SK-N-MC (cell line): Measurements from ENCODE around the gene AHCYL1.
A peak's percentile ranks its signal among the peaks of the same experiment; 100 is the strongest.

Experiments
- DNase-seq: peaks from one replicate; pipeline ENCODE4 v3.0.0-alpha.2; 2011; ENCODE audit warnings: low read depth, low spot score
- H3K27ac ChIP-seq: fragments of 200-600 bp; sonication (generic); 2 replicates; pipeline ENCODE4 v1.5.1; 2016; ENCODE audit warnings: mixed run types
- H3K36me3 ChIP-seq: fragments of 200-600 bp; sonication (generic); 2 replicates; pipeline ENCODE4 v1.6.1; 2017; ENCODE audit warnings: antibody characterized with exemption, low read length, mixed read lengths; ENCODE audit not compliant: insufficient read depth
- H3K4me3 ChIP-seq: fragments of 200-600 bp; sonication (generic); 2 replicates; pipeline ENCODE4 v1.5.1; 2016
- H3K9ac ChIP-seq: fragments of 200-600 bp; sonication (generic); 2 replicates; pipeline ENCODE4 v1.8.0; 2017; ENCODE audit warnings: mixed run types, mixed read lengths; ENCODE audit not compliant: insufficient read length
- H3K9me3 ChIP-seq: fragments of 200-600 bp; sonication (generic); 2 replicates; pipeline ENCODE4 v1.6.1; 2017; ENCODE audit warnings: low read depth, mild to moderate bottlenecking, antibody characterized with exemption, low read length, moderate library complexity, mixed read lengths
- EZH2 ChIP-seq: fragments of 200-600 bp; sonication (generic); IDR thresholded peaks from one replicate; pipeline ENCODE4 v1.6.1; 2017; ENCODE audit warnings: antibody characterized with exemption
- FOXP2 ChIP-seq: optimal IDR thresholded peaks from 2 replicates; pipeline ENCODE3; 2011; ENCODE audit warnings: mild to moderate bottlenecking, moderate library complexity; ENCODE audit not compliant: insufficient read depth; ENCODE audit errors: extremely low read length, control extremely low read depth
- POLR2AphosphoS5 ChIP-seq: IDR thresholded peaks from 2 replicates; pipeline ENCODE4 v1.6.1; 2012; ENCODE audit warnings: mild to moderate bottlenecking, low read depth, low read length, borderline replicate concordance

The AHCYL1 gene

DNA sequence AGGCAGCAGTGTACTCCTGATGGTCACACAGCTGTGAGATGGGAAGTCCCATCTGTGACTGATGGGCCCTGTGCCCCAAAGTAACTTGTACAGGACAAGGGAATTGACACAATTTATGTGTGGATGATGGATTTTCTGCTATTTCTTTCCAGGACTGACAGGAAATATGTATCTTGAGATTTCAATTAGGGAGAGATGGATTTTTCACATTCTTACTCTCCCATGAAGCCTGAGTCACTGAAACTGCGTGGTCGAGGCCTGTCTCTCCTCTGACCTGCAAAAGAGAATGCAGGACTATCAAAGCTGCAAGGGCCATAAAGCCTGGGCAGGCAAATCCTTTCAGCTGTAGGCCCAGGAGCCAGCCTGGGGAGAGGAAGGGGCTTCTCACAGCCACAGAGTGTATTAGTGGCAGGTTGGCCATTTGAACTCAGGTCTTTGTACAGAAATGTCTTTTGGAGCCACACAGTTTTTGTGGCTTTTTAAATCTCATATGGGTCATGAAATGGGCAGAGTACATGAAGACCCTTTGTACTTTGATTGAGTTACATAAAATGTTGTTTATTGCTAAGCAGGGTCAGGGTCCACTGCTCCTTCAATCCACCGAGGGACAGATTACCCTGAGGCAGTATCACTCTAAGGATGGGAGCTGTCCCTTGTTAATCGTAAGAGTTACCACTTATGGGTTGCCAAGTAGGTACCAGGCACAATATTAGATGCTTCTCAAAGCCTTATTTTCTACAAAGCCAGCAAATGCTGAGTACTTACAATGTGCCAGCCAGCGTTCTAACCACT, 71.1 kb downstream of the AHCYL1 start:
- DNase-seq = no peak
- no peaks in the 10 kb centered on the region for H3K9me3 ChIP-seq
- no peak overlapping the region for H3K4me3 ChIP-seq
- no peak overlapping the region for H3K27ac ChIP-seq
- no peak overlapping the region for H3K9ac ChIP-seq
- H3K36me3 ChIP-seq = peaks cover 76% of the 10 kb centered on the region
- TF ChIP-seq EZH2 (no peak), POLR2AphosphoS5 (no peak), FOXP2 (no peak)

- Histone ChIP-seq H3K9ac (no peak overlapping the region), H3K36me3 (peaks cover 70% of the 10 kb centered on the region), H3K27ac (no peak overlapping the region), H3K4me3 (no peak overlapping the region), H3K9me3 (no peaks in the 10 kb centered on the region)
- TF ChIP-seq POLR2AphosphoS5 (no peak), EZH2 (no peak), FOXP2 (no peak)
- no peak for DNase-seq
Observed at GRCh38 chr1:110056285-110056683, 71.7 kb downstream of the AHCYL1 start.

- Histone ChIP-seq H3K27ac (no peak overlapping the region), H3K9ac (no peak overlapping the region)
Observed at GRCh38 chr1:110056776-110057175, 72.2 kb downstream of the AHCYL1 start.

DNA sequence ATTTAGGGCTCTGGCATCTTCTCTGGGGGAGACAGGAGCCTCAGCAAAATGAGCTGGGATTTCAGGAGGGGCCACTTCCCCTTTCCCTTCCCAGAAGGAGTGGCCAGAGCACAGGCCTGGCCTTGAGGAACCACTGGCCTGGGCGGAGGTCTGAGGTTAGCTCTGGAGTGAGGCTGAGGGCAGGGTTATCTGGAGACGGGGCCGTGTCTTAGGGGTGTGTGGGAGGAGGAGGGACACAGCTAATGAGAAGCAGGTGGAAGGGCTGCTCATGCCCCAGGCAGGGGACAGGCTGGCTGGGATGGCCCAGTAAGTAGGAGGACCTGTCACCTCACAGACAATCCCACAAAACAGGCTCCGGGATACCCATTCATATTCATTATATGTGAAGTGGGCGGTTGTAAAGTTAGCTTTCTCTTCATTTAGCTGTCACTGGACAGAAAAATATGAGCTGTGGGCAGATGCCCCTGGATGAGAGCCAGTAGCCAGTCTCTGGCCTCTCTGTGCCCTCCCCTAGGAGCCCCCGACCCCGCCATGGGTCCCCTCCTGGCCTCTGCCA, 73.5 kb downstream of the AHCYL1 start:
- H3K27ac ChIP-seq = peak overlapping the region; percentile 47; the same call in 1 of the 2 replicates

More at GRCh38 chr1:110056776-110057175, 72.2 kb downstream of the AHCYL1 start:
- no peak for DNase-seq
- peaks cover 65% of the 10 kb centered on the region for H3K36me3 ChIP-seq
- TF ChIP-seq POLR2AphosphoS5 (no peak), EZH2 (no peak), FOXP2 (no peak)
- no peak overlapping the region for H3K4me3 ChIP-seq
- no peaks in the 10 kb centered on the region for H3K9me3 ChIP-seq

DNA sequence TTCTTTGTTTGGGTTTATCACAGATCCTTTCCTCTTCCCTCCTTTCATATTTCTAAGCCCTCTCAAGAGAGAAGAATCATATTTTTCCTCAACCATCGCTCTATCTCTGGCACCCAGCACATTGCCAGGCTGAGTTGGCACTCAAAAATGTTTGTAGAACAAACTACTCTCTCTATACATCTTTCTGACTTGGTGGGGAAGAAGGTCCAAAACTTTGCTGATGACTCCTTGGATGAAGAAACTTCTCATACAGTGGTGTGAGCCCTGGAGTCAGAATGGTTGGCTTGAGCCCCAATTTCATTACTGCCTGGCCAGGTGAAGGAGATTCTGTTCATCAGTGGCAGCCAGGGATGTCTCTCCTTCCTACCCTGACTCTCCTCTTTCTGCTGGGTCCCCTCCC, 74.0 kb downstream of the AHCYL1 start:
- H3K27ac ChIP-seq = peak overlapping the region; percentile 47; the same call in 1 of the 2 replicates
- no peaks in the 10 kb centered on the region for H3K9me3 ChIP-seq
- H3K4me3 ChIP-seq = no peak overlapping the region
- no peak overlapping the region for H3K9ac ChIP-seq
- peaks cover 47% of the 10 kb centered on the region for H3K36me3 ChIP-seq
- DNase-seq = no peak
- TF ChIP-seq POLR2AphosphoS5 (no peak), FOXP2 (no peak)

More for the DNA sequence above, 73.5 kb downstream of the AHCYL1 start:
- TF ChIP-seq FOXP2 (no peak), POLR2AphosphoS5 (0 out of 2 replicates have a peak, but pooled peaks have one; percentile 7), EZH2 (no peak)
- H3K36me3 ChIP-seq = peaks cover 53% of the 10 kb centered on the region
- DNase-seq = no peak
- no peak overlapping the region for H3K9ac ChIP-seq
- no peaks in the 10 kb centered on the region for H3K9me3 ChIP-seq
- H3K4me3 ChIP-seq = no peak overlapping the region

DNA sequence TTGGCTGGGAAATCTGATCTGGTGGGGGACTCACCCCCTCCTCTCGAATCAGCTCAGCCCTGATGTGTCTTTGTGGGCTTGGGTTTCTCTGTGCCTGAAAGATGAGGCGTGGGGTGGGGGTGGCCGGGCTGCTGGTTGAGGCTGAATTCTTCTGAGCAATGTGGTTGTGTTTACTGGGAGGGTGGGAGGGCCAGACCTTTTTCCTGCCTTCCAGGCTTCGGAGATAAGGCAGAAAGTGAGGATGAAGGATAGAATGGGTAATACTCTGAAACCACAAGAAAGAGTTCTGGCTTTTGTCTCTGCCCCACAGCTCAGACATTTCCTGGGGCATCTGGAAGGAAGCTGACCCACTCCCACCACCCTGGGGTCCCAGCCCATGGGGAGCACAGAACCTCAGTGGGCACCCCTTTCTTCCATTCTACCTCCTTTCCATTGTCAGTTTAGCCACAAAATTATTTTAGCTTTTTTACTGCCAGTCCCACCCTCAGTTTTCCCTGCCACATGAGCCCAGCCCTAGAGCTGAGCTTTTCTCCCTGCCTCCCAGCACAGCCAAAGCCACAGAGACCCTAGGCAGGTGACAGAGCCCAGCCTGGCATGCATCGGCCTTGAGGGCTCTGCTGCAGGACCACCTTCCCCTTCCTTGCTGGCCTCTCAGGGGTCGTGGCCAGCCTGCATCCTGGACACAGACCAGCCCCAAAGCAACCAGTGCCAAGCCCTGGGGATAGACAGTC, 74.7 kb downstream of the AHCYL1 start:
- Histone ChIP-seq H3K9me3 (no peaks in the 10 kb centered on the region), H3K4me3 (no peak overlapping the region), H3K9ac (no peak overlapping the region), H3K27ac (peak overlapping the region; percentile 45; the same call in 1 of the 2 replicates), H3K36me3 (peaks cover 47% of the 10 kb centered on the region)
- DNase-seq = no peak
- TF ChIP-seq FOXP2 (no peak), POLR2AphosphoS5 (no peak), EZH2 (no peak)

DNA sequence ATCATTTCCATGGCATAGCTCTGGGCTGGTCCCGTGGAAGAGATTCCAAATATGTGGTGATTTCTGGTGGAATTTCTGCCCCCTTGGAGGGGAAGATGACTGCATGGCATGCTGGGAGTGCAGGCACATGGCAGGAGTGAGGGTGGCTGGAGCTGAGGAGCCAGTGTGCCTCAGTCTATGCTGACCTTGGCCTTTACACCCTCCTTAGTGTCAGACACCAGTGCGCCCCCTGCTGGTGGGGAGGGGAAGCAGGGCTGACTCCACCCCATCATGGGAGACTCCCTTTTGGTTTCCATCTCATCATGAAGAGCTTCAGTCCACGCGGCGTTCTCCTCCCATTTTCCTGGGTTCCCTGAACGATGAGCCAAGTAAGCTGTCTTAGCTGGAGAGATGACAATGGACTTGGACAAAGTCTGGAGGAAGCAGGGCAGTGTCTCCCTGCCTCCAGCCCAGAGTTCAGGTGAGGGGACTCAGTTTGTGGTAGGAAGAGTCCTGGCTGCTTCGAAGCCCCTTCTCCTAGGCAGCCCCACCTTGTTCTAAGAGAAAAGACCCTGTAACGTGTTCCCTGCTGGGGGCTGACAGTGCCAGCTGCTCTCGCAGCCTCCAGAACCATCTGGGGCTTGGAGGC, 75.6 kb downstream of the AHCYL1 start:
- Histone ChIP-seq H3K9ac (no peak overlapping the region), H3K4me3 (no peak overlapping the region), H3K9me3 (no peaks in the 10 kb centered on the region), H3K36me3 (peaks cover 42% of the 10 kb centered on the region), H3K27ac (peak overlapping the region; percentile 40; the same call in 1 of the 2 replicates)
- DNase-seq = no peak
- TF ChIP-seq EZH2 = no peak
- 0 out of 2 replicates have a peak, but pooled peaks have one; percentile 13 for TF ChIP-seq POLR2AphosphoS5

GRCh38 chr1:110060662-110061060, 76.1 kb downstream of the AHCYL1 start:
- no peak overlapping the region for H3K4me3 ChIP-seq

More at GRCh38 chr1:110060662-110061060, 76.1 kb downstream of the AHCYL1 start:
- TF ChIP-seq EZH2 = no peak
- TF ChIP-seq FOXP2 = no peak
- TF ChIP-seq POLR2AphosphoS5 = no peak
- Histone ChIP-seq H3K9me3 (no peaks in the 10 kb centered on the region), H3K9ac (no peak overlapping the region), H3K36me3 (peaks cover 37% of the 10 kb centered on the region), H3K27ac (peak overlapping the region; percentile 40; the same call in 1 of the 2 replicates)
- no peak for DNase-seq
